GM18870 (cell line): ENCODE measurements around the gene LGR6.

Experiments used
- ATAC-seq: cut with Tn5 transposase; IDR thresholded peaks from one replicate; pipeline ENCODE4 v1.9.1; 2021; ENCODE audit warnings: moderate library complexity; ENCODE audit not compliant: unreplicated experiment

The LGR6 gene

GRCh38 chr1:202217951-202218350 lies 24.4 kb downstream of the LGR6 start:
- no peak for ATAC-seq

- no peak for ATAC-seq
Measured at GRCh38 chr1:202220733-202221132, 27.1 kb downstream of the LGR6 start.

GRCh38 chr1:202221911-202222909 lies 28.6 kb downstream of the LGR6 start:
- no peak for ATAC-seq

- ATAC-seq, result no peak
Measured at GRCh38 chr1:202223121-202223860, 29.7 kb downstream of the LGR6 start.

- ATAC-seq, result no peak
Measured at GRCh38 chr1:202224453-202224852, 30.9 kb downstream of the LGR6 start.

- no peak for ATAC-seq
Measured at GRCh38 chr1:202225131-202225530, 31.5 kb downstream of the LGR6 start.

GRCh38 chr1:202227053-202227672 lies 33.6 kb downstream of the LGR6 start:
- no peak for ATAC-seq

- ATAC-seq, result no peak
Measured at GRCh38 chr1:202227997-202228401, 34.4 kb downstream of the LGR6 start.

GRCh38 chr1:202228484-202229122 lies 35.0 kb downstream of the LGR6 start:
- no peak for ATAC-seq

GRCh38 chr1:202229376-202229775 lies 35.8 kb downstream of the LGR6 start:
- no peak for ATAC-seq

- no peak for ATAC-seq
Measured at GRCh38 chr1:202230061-202230938, 36.7 kb downstream of the LGR6 start.

GRCh38 chr1:202230939-202231645 lies 37.5 kb downstream of the LGR6 start:
- no peak for ATAC-seq

- no peak for ATAC-seq
Measured at GRCh38 chr1:202233171-202233570, 39.6 kb downstream of the LGR6 start.

- ATAC-seq, result no peak
Measured at GRCh38 chr1:202233804-202234203, 40.2 kb downstream of the LGR6 start.

GRCh38 chr1:202234331-202235002 lies 40.9 kb downstream of the LGR6 start:
- ATAC-seq, result no peak

- ATAC-seq, result no peak
Measured at GRCh38 chr1:202235003-202235660, 41.5 kb downstream of the LGR6 start.

GRCh38 chr1:202235856-202236837 lies 42.5 kb downstream of the LGR6 start:
- no peak for ATAC-seq
